Ramos (cell line): ENCODE measurements around the gene ACTR1A.
"Not testable (repeated sequence)": the region's sequence is repeated elsewhere in the genome, so short reads cannot be mapped to it uniquely, and the experiment has no call there.

Experiments used
- in situ Hi-C: fragments of 300-500 bp; cut with MboI; formaldehyde crosslinking; loops from one replicate; pipeline ENCODE4 v1.14.3; 2022; ENCODE audit warnings: low sequenced_read_pairs; ENCODE audit not compliant: unreplicated experiment

Gene ACTR1A

DNA sequence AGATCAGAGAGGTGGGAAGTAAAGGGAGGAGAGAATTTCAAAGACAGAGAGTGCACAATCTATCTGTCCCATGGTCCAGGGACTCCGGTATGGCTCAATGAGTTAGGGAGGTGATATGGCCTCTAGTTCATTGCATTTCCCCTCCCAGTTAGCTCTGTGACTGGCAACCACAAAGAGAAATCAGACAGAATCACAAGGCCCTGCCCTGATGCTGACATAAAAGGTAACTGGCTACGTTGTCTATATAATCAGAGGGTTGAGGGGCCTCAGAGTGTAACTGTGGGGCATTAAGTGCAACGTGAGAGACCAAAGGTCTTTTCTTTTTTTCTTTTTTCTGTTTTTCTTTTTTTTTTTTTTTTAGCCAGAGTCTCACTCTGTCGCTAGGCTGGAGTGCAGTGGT lies 43.9 kb downstream of the ACTR1A start:
- in situ Hi-C loops, result no loop called here

DNA sequence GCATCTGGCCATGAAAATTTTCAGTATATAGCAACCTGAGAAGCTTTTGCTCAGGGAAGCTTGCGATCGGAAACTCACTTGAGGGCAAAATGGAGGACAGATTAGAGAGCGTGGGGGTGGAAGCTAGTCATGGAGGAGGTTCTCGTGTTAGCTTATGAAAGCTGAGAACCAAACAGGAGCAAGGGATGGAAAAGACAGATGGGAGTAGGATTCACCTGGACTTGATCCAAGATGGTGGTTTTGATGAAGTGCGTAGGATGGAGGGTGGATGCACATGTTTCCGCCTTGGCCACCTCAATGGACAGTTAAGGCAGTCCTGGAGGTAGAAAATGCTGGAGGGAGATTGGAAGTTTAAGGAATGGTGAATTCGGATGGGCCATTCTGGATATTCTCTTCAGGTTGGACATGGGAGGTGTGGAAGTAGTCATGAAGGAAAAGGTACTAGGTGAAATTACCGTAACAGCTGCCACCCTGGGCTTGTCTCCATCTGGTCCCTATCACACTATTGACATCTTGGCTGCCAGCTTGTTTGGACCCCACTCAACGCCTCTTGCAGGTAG lies 44.8 kb downstream of the ACTR1A start:
- in situ Hi-C loops, result no loop called here

DNA sequence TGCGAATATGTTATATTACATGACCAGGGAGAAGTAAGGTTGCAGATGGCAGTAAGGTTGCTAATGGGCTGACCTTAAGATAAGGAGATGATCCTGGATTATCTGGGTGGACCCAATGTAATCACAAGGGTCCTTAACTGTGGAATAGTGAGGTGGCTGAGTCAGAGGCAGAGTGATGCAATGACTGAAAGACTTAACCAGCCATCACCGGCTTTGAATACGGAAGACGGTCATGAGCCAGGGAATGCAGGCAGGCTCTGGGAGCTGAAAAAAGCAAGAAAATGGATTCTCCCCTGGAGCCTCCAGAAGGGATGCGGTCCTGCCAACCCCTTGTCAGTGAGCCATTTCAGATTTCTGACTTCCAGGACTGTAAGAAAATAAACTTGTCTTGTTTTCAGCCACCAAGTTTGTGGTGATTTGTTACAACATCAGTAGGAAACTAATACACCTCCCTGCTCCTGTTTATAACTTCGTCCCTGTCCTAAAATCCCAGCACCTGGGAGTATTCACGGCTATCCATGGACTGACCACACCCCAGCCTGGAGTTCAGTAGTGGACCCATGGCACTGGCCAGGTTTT lies 46.5 kb downstream of the ACTR1A start:
- in situ Hi-C loops, result no loop called here

DNA sequence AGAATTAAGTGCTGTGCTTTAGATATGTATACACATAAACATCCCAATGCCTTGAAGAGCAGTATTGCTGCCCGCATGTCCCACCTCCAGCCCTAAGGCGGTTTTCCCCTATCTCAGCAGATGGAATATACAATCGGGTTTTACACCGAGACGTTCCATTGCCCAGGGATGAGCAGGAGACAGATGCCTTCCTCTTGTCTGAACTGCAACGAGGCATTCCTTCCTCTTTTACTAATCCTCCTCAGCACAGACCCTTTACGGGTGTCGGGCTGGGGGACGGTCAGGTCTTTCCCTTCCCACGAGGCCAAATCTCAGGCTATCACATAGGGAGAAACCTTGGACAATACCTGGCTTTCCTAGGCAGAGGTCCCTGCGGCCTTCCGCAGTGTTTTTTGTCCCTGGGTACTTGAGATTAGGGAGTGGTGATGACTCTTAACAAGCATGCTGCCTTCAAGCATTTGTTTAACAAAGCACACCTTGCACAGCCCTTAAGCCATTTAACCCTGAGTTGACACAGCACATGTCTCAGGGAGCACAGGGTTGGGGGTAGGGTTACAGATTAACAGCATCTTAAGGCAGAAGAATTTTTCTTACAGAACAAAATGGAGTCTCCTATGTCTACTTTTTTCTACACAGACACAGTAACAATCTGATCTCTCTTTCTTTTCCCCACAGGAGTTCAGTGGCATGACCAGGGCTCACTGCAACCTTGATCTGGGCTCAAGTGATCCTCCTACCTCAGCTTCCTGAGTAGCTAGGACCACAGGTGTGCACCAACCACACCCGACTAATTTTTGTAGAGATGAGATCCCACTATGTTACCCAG lies 47.6 kb downstream of the ACTR1A start:
- in situ Hi-C loops, result not testable (repeated sequence)

DNA sequence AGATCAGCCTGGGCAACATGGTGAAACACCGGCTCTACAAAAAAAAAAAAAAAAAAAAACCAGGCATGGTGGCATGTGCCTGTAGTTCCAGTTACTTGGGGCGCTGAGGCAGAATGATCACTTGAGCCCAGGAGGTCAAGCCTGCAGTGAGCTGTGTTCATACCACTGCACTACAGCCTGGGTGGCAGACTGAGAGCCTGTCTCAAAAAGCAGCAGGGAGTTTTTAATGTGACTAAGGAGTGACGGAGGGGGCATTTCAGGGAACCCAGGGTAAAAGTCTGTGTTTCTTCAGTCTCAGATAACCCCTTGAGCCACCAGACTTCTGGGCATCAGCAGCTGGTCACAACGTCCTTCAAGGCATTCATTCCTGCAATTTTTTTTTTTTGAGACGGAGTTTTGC lies 49.0 kb downstream of the ACTR1A start:
- in situ Hi-C loops, result no loop called here

DNA sequence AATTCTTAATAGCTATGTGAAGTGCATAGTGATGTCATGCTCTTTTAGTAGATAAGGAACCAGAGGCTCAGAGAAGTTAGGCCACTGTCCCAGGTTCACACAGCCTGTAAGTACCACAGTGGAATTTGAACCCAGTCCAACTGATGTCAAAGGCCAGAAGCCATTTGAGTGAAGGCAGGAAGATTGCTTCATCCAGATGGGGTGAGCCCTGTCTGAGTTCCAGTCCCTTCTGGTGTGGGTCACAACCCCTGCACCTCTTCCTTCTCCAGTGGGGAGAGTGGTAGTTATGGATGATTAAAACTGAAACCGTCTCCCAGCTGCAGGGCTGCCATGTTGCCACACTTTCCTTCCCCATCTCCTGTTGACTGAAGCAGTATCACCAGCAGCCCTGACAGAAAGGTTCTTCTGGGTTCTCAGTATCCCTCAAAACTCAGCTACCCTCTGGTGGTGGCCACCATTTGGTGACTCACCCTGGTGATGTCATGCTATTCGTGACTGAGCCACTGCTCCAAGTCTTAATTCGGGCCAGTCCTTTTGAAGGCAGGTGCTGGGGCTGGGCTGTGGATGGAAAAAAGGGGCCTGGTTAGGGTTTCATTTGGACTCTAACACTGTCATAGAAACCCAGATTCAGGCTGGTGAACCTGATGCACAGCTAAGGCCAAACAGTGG lies 49.7 kb downstream of the ACTR1A start:
- in situ Hi-C loops, result no loop called here

DNA sequence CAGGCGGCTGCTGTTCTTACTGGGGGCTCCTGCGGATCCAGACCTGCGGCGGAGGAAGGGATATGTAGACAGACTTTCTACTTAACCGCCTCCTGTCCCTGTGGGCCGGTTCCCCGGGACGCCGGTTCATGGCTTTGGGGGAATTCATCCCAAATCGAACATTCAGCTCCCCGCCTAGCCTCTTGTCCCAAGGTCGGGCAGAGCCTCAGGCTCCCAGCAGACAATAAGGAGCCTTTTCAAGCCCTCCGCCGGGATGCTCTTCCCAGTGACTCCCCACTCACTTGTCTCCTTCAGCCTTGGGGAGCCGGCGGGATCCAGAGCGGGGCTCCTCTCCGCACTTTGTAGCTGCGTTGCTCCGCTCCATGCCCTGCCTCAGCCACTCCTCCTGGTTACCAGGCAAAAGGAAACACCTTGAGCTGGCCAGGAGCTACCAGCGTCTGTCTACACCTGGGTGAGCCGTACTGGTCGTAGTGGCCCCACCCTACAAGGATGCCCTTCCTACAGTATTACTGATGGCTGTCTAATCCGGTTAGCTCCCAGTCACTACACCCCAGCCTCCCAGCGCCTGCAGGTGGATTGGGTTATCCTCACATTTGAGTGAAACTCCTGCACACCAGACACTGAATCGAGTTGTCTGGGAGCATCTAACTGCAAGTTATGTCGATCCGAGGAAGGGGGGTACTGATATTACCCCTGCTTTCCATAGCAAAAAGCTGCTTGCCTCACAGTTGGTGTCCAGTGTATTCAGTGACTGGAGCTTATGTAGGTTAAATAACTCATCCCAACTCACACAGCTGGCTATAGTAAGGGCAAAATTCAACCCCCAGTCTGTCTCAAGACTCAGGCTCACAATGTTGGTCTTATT lies 51.2 kb downstream of the ACTR1A start, which contains the start of gene C10orf95:
Gene C10orf95 (minus strand): TSS at position 439 of the 865 bp plus-strand sequence. CDS start 450 bp downstream, outside the sequence.
- in situ Hi-C loops, result no loop called here

DNA sequence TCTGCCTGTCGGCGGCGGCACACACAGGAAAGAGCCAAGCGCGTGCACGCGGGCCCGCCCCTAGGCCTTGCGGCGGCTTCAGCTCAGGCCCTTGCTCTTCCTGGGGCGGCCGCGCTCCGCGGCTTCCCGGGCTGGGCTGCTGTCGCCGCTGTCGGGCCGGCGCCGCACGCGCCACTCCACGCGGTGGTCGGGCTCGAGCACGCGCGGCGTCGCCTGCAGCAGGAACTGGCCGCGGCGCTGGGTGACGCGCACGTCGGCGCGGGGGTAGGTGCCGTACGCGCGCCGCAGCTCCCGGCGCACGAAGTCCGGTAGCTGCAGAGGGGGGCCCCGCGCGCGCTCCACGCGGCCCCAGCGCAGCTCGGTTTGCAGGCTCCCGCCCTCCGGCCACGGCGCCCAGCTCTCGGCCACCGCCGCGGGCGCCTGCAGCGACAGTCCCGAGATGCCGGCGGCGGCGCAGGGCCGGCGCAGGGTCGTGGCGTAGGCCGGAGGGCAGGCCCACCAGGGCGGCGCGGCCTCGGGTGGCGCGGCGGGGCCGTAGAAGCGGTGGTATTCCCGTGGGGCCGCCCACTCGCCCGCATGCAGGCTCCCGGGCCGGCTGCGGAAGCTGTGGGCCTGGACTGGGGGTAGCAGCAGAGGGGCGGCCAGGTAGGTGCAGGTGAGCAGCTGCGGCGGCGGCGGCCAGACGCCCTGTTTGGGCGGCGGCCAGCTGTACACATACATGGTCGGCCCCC lies 52.0 kb downstream of the ACTR1A start:
- in situ Hi-C loops, result no loop called here

DNA sequence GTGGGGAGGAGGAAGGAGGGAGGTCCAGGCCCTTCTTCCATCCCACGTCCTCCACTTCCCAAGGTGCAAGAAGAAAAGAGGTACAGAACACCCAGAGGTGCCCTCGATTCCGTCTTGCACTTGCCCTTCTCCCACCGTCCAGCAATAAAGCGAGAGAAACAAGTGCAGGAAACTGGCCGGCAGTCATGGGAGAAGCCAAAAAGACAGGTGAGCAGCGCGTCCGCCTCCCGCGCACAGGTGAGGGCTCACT lies 52.5 kb downstream of the ACTR1A start:
- in situ Hi-C loops, result no loop called here

DNA sequence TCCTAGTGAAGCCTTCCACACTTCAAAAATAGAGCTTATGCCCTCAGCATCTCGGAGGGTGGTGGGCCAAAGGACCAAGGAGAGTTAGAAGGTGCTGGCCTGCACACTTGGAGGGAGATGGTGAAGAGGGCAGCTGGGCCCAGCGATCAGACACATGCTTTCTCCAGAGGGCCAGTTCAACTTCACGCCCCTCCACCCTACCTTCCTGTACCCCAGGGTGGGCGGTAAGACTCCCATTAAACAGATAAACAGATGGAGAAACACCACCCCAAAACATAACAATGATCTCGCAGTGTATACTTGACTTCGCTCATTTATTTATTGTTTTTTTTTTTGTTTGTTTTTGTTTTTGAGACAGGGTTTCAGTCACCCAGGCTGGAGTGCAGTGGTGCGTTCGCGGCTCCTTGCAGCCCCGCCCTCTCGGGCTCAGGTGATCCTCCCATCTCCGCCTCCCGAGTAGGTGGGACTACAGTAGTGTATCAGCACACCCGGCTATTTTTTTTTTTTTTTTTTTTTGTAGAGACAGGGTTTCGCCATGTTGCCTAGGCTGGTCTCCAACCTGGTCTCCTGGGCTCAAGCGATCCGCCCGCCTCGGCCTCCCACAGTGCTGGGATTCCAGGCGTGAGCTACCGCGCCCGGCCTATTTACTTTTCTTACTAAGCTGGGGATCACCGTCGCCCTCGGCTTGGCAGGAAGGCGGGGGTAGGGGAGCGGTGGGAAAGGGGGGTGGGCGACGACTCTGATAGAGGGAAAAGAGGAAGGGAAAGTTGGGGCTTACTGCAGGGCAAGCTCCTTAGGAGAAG lies 53.0 kb downstream of the ACTR1A start:
- in situ Hi-C loops, result no loop called here

DNA sequence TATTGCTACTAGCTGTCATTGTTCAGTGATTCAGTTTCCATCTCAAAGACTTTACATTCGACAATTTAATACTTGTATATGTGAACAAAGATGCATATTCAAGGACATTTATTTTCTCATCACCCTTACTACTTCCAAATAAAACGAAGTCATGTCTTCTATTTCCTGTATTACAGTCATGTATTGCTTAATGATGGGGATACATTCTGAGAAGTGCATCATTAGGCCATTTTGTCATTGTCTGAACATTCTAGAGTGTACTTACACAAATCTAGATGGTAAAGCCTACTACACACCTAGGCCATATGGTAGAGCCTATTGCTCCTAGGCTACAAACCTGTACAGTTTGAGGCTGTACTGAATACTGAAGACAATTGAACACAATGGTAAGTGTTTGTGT lies 57.7 kb downstream of the ACTR1A start:
- in situ Hi-C loops, result no loop called here

DNA sequence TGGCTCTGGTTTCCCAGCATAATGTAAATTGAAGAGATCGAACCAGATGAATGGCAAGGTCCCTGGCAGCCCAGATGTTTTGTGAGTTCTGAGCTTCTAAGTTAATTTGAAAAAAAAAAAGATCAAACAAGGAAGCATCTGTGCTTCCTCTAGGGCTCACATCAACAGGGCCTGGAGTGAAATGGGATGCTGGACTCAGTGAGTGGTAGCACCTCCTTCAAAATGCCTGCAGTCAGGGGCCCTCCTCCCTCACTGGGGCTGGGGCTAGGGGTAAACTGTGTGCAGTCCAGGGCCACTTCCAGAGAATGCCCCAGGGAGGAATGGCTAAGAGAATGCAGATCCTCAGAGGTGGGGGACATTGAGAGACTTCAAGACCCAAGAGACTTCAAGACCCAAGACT lies 64.1 kb downstream of the ACTR1A start:
- in situ Hi-C loops, result no loop called here

DNA sequence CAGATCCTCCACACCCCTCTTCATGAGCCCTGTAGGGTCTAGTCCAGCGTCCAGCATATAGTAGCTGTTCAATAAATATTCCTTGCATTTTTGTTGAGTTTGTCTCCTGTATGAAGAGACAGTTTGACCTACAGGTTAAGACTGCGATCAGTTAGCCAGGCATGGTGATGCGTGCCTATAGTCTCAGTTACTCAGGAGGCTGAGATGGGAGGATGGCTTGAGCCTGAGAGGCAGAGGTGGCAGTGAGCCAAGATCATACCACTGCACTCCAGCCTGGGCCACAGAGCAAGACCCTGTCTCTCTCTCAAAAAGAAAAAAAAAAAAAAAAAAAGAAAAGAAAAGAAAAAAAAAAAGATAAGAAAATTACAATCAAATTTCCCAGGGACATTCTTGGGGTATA lies 65.0 kb downstream of the ACTR1A start:
- in situ Hi-C loops, result no loop called here

DNA sequence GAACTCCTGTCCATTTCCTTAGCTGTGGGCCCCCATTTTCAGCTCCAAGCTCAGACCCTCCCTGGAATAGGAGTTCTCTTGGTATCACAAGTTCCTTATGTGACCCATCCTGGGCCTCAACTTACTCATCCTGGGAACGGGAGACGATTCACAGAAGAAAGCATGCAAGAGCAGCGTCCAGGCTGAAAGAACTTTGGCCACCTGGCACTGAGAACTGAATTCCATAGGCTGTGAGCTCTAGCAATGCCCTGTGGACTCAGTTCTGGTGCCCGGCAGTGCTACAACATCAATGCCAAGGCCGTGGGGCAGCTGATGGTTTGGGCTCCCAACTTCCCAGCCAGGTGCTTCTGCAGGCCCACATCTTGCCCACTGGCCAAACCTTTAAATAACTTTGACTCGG lies 66.2 kb downstream of the ACTR1A start:
- in situ Hi-C loops, result no loop called here

DNA sequence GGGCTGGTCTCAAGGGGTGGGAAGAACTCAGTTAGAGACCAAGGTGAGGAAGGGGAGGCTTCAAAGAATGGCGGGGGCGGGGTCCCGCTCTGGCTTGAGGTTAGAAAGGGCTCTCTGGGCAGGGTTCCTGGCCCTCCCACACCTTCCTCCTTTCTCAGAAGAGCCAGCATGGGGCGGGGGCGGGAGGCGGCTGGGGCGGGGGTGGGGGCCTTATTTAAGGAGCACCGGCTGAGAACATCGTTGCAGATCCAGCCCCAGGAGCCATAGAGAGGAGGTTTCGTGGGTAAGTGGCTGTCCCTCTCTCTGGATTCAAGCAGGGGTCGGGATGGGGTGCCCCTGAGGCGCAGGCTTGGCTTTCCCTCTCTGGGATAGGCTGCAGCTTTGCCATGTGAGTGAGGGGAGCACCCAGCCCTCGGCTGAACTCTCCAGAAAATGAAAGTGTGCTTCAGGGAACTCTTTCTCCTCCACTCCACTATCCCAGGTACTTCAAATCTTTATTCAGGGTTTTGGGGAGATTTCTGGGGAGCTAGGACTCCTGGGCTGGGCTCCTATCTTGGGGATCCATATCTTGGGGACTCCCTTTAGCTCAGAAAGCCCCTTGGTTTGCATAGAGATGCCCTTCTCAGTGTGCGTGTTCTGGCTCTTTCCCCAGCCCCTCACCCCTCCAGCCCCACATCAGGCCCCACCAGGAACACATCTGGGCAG lies 66.8 kb downstream of the ACTR1A start:
- in situ Hi-C loops, result no loop called here

DNA sequence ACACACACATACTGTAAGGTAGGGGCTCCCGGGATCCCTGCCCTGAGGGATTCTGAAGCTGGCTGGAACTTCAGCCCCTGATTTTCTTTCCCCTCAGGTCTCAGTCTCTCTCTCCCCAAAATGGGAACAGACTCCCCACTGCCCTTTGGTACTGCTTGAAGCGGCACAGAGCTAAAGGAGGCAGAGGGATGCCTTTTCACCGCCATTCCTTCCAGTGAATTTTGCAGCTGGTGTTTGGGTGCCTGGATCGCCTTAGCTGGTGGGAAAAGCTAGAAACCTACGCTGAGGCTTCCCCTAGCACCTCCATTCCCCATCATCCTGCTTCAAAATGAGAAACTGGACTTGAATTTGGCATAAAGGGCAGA lies 67.4 kb downstream of the ACTR1A start:
- in situ Hi-C loops, result no loop called here

DNA sequence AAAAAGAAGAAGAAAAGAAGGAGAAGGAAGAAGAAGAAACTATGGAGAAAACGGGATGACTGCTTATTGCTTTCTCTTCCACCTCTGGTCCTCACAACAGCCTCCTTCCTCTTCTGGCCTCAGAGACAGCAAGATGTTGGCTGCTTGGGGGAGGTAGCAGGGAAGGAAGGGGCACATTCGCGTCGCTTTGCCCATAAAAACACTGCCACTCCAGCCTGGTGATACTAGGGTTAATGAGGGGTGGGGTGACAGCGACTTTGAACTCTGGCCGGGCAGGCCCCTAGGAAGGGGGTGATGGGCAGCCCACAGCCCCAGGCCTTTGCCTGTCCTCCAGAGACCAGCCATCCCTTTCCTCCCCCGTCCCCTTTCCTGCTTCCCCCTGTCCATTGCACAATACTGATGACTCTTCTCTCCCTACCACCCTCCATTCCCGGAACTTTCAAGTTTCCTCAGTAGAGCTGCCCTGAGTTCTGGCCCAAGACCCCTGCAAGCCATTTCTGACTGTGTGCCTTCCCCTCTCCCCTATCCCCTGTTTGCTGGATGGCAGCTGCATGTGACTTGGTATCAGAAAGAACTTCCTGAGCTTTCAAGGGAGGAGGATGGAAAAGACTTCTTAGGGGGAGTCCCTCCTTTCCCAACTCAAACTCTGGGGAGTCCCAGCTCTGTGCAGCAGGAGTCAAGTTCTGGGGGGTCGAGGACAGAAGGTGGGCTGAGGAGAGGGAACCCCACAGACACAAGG lies 67.9 kb downstream of the ACTR1A start:
- in situ Hi-C loops, result no loop called here

DNA sequence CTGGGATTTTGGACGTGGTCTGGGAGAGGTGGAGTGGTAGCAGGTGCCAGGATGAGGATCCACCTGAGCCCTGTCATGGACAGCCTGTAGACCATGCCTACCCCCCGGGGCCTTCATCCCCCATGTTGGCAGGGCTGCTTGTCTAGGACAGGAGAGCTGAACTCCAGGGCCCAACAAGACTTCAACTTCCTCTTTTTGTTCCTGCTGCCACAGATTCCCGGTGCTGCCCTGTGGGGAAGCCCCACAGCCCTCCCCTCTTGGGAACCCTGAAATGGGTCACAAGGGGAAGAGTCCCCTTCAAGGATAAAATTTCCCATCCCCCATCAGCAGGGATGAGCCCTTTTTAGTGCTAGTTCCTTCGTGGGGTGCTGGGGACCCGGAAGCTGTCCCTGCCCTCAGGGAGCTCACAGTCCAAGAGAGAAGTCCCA lies 68.9 kb downstream of the ACTR1A start:
- in situ Hi-C loops, result no loop called here
